Stomach (tissue), 9 donors: ENCODE results near the gene CCSAP. TPM values are rescaled to one million over a fixed set of nuclear protein-coding genes. Genes with fewer than 3 reads are reported as not detected.

ENCODE experiments used
- DNase-seq, 2 donors: peaks; one replicate each; pipeline versions ENCODE4 v3.0.0 to v3.0.0-alpha.2; 2013 to 2019
- H3K27ac ChIP-seq, 5 donors: fragments of 200-600 bp in 4 of 5; sonication (generic) in 4 of 5; one replicate each; pipeline ENCODE4 v1.5.1; 2013 to 2019; ENCODE audit warnings: mild to moderate bottlenecking in 1 of 5, moderate library complexity in 1 of 5
- H3K27me3 ChIP-seq, 3 donors: fragments of 200-600 bp; sonication (generic); one replicate each; pipeline ENCODE4 v1.5.1; 2017 to 2019; ENCODE audit warnings: mixed run types in 1 of 3
- H3K36me3 ChIP-seq, 4 donors: fragments of 200-600 bp; sonication (generic); 1 replicate in 3 of 4; 2 replicates in 1 of 4; pipeline ENCODE4 v1.5.1; 2016 to 2019
- H3K4me1 ChIP-seq, 4 donors: fragments of 200-600 bp; sonication (generic); one replicate each; pipeline ENCODE4 v1.5.1; 2016 to 2019
- H3K4me3 ChIP-seq, 4 donors: fragments of 200-600 bp; sonication (generic) in 3 of 4; one replicate each; pipeline ENCODE4 v1.5.1; 2016 to 2019; ENCODE audit warnings: mild to moderate bottlenecking in 1 of 4
- H3K9me3 ChIP-seq, 4 donors: fragments of 200-600 bp; sonication (generic); one replicate each; pipeline ENCODE4 v1.5.1; 2016 to 2019
- EP300 ChIP-seq: sonication (generic); formaldehyde crosslinking; IDR thresholded peaks from one replicate; pipeline ENCODE4 v1.6.1; 2017; ENCODE audit warnings: antibody characterized with exemption
- POLR2A ChIP-seq, 4 donors: fragments of 450-650 bp; IDR thresholded peaks; one replicate each; pipeline ENCODE4 v1.6.1; 2016; ENCODE audit warnings: antibody characterized with exemption in 4 of 4, control low read depth in 2 of 4, mild to moderate bottlenecking in 1 of 4, moderate library complexity in 1 of 4
- POLR2AphosphoS5 ChIP-seq, 3 donors: sonication (generic); formaldehyde crosslinking; IDR thresholded peaks; one replicate each; pipeline ENCODE4 v1.6.1; 2016; ENCODE audit warnings: antibody characterized with exemption in 3 of 3
- whole genome bisulfite sequencing, 5 donors: extraction: QIAGEN DNeasy Blood & Tissue Kit in 3 of 5; methylation state at CpG; one replicate each; pipeline versions ENCODE4 v1.1.5 to v1.1.7; 2013 to 2018; 5-methylcytosine and 5-hydroxymethylcytosine counted together
- intact Hi-C: fragments of 100-400 bp; cut with DNase I; formaldehyde crosslinking; loops from one replicate; pipeline ENCODE4 v1.15.1; 2023; ENCODE audit warnings: low total_unique reads
- polyA plus RNA-seq, 3 donors: library from polyadenylated mRNA; stranded (reverse); fragments of 200-250 nt; gene quantifications; one replicate each; pipeline ENCODE4 v1.2.3, GENCODE V29; 2013
- small RNA-seq, 4 donors: library from RNA; depleted of rRNA; stranded (forward); fragments of <200 nt; gene quantifications; one replicate each; pipeline ENCODE3, GENCODE V24; 2016
- total RNA-seq, 5 donors: library from RNA; depleted of rRNA; stranded (reverse); fragments of >200 nt; gene quantifications; one replicate each; pipeline versions ENCODE4 v1.1.0 to v1.2.3, GENCODE V29; 2014 to 2016
- TF ChIP-seq, protein P1 (sequence below), 7 experiments: fragments of 450-650 bp in 4 of 7; fragments of 200-600 bp in 3 of 7; sonication (generic) in 3 of 7; IDR thresholded peaks; one replicate each; pipeline ENCODE4 v1.5.1; 2016 to 2019; ENCODE audit warnings: antibody characterized with exemption in 7 of 7, control low read depth in 2 of 7, mild to moderate bottlenecking in 1 of 7
- donor health status: healthy with polysubstance abuse.
- donor health status: Bipolar disorder and iron deficiency.
- donor health status: healthy.

The CCSAP gene
- total and polyA plus RNA-seq, 8 donors: 0.61 to 10.5 (median 3.4) TPM

- Histone ChIP-seq H3K4me1 (peaks cover 41 to 75% (median 54%) of the 10 kb centered on the region in 4 donors), H3K27ac (peak overlapping the region; percentile 23 to 95 (median 89)), H3K9me3 (peaks cover 0 to 2% (median 0%) of the 10 kb centered on the region in 4 donors), H3K36me3 (peaks cover 0 to 2% (median 0%) of the 10 kb centered on the region in 4 donors), H3K4me3 (peak overlapping the region; percentile 70 to 87 (median 80)), H3K27me3 (no peaks in the 10 kb centered on the region)
- peak in 1 of 2 donors; percentile 34 for DNase-seq
- no peak for TF ChIP-seq POLR2A (IDR thresholded peaks at IDR 0.05)
- TF ChIP-seq EP300: no peak
- no peak for TF ChIP-seq POLR2AphosphoS5 (IDR thresholded peaks at IDR 0.05)
- TF ChIP-seq, protein P1, sequence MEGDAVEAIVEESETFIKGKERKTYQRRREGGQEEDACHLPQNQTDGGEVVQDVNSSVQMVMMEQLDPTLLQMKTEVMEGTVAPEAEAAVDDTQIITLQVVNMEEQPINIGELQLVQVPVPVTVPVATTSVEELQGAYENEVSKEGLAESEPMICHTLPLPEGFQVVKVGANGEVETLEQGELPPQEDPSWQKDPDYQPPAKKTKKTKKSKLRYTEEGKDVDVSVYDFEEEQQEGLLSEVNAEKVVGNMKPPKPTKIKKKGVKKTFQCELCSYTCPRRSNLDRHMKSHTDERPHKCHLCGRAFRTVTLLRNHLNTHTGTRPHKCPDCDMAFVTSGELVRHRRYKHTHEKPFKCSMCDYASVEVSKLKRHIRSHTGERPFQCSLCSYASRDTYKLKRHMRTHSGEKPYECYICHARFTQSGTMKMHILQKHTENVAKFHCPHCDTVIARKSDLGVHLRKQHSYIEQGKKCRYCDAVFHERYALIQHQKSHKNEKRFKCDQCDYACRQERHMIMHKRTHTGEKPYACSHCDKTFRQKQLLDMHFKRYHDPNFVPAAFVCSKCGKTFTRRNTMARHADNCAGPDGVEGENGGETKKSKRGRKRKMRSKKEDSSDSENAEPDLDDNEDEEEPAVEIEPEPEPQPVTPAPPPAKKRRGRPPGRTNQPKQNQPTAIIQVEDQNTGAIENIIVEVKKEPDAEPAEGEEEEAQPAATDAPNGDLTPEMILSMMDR (IDR thresholded peaks at IDR 0.05): no peak
- intact Hi-C loops: loop anchor here (10.0 kb wide), 1 partner anchor 72 kb away; the partner anchor contains the start of gene CCSAP
- 20 to 33% (median 24%) methylated on average over 11 of the region's 11 CpGs for WGBS, 5 donors
These were observed 70.4 kb downstream of the CCSAP start for GRCh38 chr1:229272164-229273158.

- H3K9me3 ChIP-seq: peaks cover 0 to 9% (median 0%) of the 10 kb centered on the region in 4 donors
- TF ChIP-seq POLR2AphosphoS5 (IDR thresholded peaks at IDR 0.05): no peak
- TF ChIP-seq, protein P1 (IDR thresholded peaks at IDR 0.05): no peak
- TF ChIP-seq POLR2A (IDR thresholded peaks at IDR 0.05): no peak
- peak overlapping the region; percentile 88 to 95 (median 93) for H3K27ac ChIP-seq
- 0 to 1% (median 1%) methylated on average over 27 to 32 of the region's 32 CpGs for WGBS, 5 donors
- intact Hi-C loops: loop anchor here (10.0 kb wide), 1 partner anchor 73 kb away; the partner anchor contains the start of gene CCSAP
- H3K4me3 ChIP-seq: peak overlapping the region; percentile 70 to 87 (median 80)
- peaks cover 41 to 67% (median 51%) of the 10 kb centered on the region in 4 donors for H3K4me1 ChIP-seq
- peak; percentile 37 to 73 for DNase-seq
- no peaks in the 10 kb centered on the region for H3K36me3 ChIP-seq
- H3K27me3 ChIP-seq: no peaks in the 10 kb centered on the region
These were observed 71.2 kb downstream of the CCSAP start for GRCh38 chr1:229271448-229272159.

Small RNAs within 50 kb of the gene (small RNA-seq; reads per million reads assigned to genes)
- 0 to 0.15 (median 0) reads per million in 4 donors for gene RNU6-180P

Other genes with a start within 250 kb of the CCSAP start
- 100 to 1,000 TPM in 1 of 5 donors, 10 to 100 TPM in 4; 24.1 to 277 (median 41.4) TPM for gene RAB4A, start 71.9 kb downstream of the CCSAP start, total RNA-seq
- 10 to 100 TPM; 43.8 to 90.6 (median 58.9) TPM for gene RAB4A, start 71.9 kb downstream of the CCSAP start, polyA plus RNA-seq
- under 1 TPM in 2 of 5 donors, not detected in 3; 0.37 to 0.58 TPM for gene ACTA1, start 91.0 kb upstream of the CCSAP start, total RNA-seq
- 10 to 100 TPM in 1 of 3 donors, 1 to 10 TPM in 2; 2.4 to 43.8 (median 2.7) TPM for gene ACTA1, start 91.0 kb upstream of the CCSAP start, polyA plus RNA-seq
- 10 to 100 TPM; 13.2 to 74.7 (median 27.2) TPM for gene NUP133, start 165.3 kb upstream of the CCSAP start, total RNA-seq
- gene NUP133, start 165.3 kb upstream of the CCSAP start, polyA plus RNA-seq: 10 to 100 TPM in 1 of 3 donors, 1 to 10 TPM in 2; 5.5 to 11.0 (median 7.8) TPM
- gene ABCB10, start 215.7 kb upstream of the CCSAP start, total RNA-seq: 10 to 100 TPM in 4 of 5 donors, 1 to 10 TPM in 1; 3.5 to 24.2 (median 19.7) TPM
- gene ABCB10, start 215.7 kb upstream of the CCSAP start, polyA plus RNA-seq: 1 to 10 TPM; 2.7 to 7.1 (median 3.2) TPM